ENCODE measurements around the gene PLA2G4A. TPM values are rescaled to one million over a fixed set of nuclear protein-coding genes. Genes with fewer than 3 reads are reported as not detected.
A peak's percentile ranks its signal among the peaks of the same experiment; 100 is the strongest.
"Not testable (repeated sequence)": the region's sequence is repeated elsewhere in the genome, so short reads cannot be mapped to it uniquely, and the experiment has no call there.

PLA2G4A gene
- total RNA-seq, 1 donor from 2014 or later, result 0.72 TPM

DNA sequence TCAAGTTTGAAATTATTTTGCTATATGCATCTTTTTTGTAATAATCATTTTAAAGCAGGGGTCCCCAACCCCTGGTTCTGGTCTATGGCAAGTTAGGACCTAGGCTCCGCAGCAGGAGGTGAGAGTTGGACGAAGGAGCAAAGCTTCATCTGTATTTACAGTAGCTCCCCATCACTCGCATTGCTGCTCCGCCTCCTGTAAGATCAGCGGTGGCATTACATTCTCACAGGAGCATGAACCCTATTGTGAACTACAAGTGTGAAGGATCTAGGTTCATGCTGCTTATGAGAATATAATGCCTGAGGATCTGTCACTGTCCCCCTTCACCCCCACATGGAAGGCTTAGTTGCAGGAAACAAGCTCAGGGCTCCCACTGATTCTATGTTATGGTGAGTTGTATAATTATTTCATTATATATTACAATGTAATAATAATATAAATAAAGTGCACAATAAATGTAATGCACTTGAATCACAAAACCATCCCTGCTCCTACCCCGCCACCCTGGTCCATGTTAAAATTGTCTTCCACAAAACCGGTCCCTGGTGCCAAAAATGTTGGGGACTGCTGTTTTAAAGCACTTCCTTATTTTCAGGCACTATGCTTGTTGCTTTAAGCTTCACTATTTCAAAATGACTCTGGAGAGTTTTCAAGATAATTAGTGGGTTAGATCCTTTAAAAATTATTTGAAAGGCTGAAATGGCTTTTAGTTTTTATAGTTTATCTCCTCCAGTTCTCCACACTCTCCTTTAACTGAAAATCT is 74.8 kb downstream of the PLA2G4A start:
- TF ChIP-seq, protein P1, sequence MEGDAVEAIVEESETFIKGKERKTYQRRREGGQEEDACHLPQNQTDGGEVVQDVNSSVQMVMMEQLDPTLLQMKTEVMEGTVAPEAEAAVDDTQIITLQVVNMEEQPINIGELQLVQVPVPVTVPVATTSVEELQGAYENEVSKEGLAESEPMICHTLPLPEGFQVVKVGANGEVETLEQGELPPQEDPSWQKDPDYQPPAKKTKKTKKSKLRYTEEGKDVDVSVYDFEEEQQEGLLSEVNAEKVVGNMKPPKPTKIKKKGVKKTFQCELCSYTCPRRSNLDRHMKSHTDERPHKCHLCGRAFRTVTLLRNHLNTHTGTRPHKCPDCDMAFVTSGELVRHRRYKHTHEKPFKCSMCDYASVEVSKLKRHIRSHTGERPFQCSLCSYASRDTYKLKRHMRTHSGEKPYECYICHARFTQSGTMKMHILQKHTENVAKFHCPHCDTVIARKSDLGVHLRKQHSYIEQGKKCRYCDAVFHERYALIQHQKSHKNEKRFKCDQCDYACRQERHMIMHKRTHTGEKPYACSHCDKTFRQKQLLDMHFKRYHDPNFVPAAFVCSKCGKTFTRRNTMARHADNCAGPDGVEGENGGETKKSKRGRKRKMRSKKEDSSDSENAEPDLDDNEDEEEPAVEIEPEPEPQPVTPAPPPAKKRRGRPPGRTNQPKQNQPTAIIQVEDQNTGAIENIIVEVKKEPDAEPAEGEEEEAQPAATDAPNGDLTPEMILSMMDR (IDR thresholded peaks at IDR 0.05; ENCODE audit: unreplicated experiment), result no peak
- no peaks in the 10 kb centered on the region for H3K27me3 Mint-ChIP-seq
- H3K27ac Mint-ChIP-seq, result no peak overlapping the region
- no peaks in the 10 kb centered on the region for H3K36me3 Mint-ChIP-seq (ENCODE audit: insufficient read depth)
- no peak for DNase-seq (ENCODE audit: low spot score, unreplicated experiment)
- peaks cover 11% of the 10 kb centered on the region for H3K9me3 Mint-ChIP-seq (ENCODE audit: low read depth)
- no peaks in the 10 kb centered on the region for H3K4me1 Mint-ChIP-seq (ENCODE audit: low read depth)
- no peak overlapping the region for H3K4me3 Mint-ChIP-seq (ENCODE audit: low read depth)

DNA sequence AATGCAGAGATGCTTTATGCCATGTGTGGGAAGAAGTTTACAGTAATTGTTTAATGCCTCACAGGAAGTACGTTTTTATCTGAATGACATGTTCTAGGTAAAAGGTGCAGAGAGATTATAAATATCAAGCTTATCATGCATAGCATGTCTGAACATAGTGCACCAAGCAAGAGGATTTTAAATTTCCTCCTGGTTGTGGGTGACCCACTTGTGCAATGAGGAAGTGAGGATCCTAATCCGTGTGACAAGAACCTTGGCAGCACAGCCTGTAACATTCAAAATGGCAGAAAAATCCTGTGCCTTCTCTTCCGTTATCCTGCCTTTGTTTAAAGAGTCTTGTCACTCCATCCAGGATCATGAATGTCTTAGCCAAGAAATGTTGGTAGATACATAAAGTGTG is 75.6 kb downstream of the PLA2G4A start:
- Mint-ChIP-seq H3K9me3 (ENCODE audit: low read depth) (peaks cover 9% of the 10 kb centered on the region), H3K36me3 (ENCODE audit: insufficient read depth) (no peaks in the 10 kb centered on the region), H3K4me3 (ENCODE audit: low read depth) (no peak overlapping the region), H3K4me1 (ENCODE audit: low read depth) (no peaks in the 10 kb centered on the region), H3K27me3 (no peaks in the 10 kb centered on the region), H3K27ac (no peak overlapping the region)
- DNase-seq (ENCODE audit: low spot score, unreplicated experiment), result no peak
- TF ChIP-seq, protein P1 (IDR thresholded peaks at IDR 0.05; ENCODE audit: unreplicated experiment), result no peak

DNA sequence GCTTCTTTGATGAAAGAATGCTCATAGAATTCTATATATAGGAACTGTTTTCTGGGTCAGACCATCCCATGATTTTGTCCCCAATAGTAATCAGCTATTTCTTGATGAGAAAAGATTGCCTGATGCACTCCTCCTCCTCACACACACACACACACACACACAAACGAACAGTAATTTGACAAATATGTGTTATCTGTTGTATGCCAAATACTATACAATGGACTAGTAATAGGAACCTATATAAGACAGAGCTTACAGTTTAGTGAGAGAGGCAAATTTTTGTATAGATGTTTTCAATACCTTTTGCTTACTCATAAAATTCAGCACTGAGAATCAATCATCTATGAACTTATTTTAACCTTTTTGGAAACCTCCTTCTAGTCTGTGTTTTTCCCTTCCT is 76.8 kb downstream of the PLA2G4A start:
- no peaks in the 10 kb centered on the region for H3K4me1 Mint-ChIP-seq (ENCODE audit: low read depth)
- TF ChIP-seq, protein P1 (IDR thresholded peaks at IDR 0.05; ENCODE audit: unreplicated experiment), result no peak
- H3K27ac Mint-ChIP-seq, result no peak overlapping the region
- H3K9me3 Mint-ChIP-seq (ENCODE audit: low read depth), result peaks cover 7% of the 10 kb centered on the region
- DNase-seq (ENCODE audit: low spot score, unreplicated experiment), result no peak
- no peaks in the 10 kb centered on the region for H3K36me3 Mint-ChIP-seq (ENCODE audit: insufficient read depth)
- H3K4me3 Mint-ChIP-seq (ENCODE audit: low read depth), result no peak overlapping the region
- H3K27me3 Mint-ChIP-seq, result no peaks in the 10 kb centered on the region

DNA sequence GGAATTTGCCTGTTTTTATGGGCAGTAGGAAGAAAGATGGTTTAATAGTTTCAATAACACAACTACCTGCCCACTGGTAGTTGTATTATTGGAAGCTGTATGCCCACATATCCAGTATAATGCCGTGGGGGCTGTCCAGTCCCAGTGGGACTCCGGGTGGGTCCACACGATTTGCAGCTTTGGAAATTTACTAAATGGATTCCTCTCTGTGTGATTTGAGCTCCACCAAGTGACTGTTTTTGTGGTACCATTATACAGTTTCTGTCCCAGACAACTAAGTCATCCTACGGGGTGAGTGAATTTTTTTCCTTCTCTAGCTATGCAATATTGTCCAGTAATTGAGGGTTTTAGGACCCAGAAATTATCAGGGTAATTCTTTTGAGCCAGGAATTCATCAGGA is 86.8 kb downstream of the PLA2G4A start:
- no peak for DNase-seq (ENCODE audit: low spot score, unreplicated experiment)
- no peak overlapping the region for H3K4me3 Mint-ChIP-seq (ENCODE audit: low read depth)
- no peaks in the 10 kb centered on the region for H3K27me3 Mint-ChIP-seq
- no peaks in the 10 kb centered on the region for H3K4me1 Mint-ChIP-seq (ENCODE audit: low read depth)
- TF ChIP-seq, protein P1 (IDR thresholded peaks at IDR 0.05; ENCODE audit: unreplicated experiment), result no peak
- no peak overlapping the region for H3K27ac Mint-ChIP-seq
- H3K9me3 Mint-ChIP-seq (ENCODE audit: low read depth), result no peaks in the 10 kb centered on the region
- no peaks in the 10 kb centered on the region for H3K36me3 Mint-ChIP-seq (ENCODE audit: insufficient read depth)

DNA sequence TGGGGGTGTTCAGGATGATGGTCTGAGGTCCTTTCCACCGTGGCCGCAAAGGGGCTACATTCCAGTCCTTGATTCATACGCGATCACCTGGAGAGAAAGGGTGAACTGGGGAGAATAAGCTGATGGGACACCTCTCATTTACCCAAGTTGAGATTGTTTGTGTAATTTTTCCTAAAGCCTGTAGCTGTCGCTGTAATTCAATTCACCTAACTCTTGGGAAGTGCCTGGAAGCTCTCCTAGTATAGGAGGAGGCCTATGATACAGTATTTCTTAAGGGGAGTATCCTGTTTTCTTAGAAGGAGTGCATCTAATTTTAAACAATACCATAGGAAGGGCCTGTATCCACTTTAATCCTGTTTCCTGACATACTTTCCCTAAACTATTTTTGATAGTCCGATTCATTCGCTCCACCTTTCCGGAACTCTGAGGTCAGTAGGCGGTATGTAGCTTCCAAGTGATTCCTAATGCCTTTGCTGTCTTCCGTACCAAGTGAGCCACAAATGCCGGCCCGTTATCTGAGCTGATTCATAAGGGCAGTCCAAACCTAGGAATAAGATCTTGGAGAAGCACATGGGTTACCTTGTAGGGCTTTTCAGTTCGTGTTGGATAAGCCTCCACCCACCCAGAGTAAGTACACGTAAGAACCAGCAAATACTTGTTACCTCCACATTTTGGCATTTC is 88.5 kb downstream of the PLA2G4A start:
- not testable (repeated sequence) for H3K4me3 Mint-ChIP-seq (ENCODE audit: low read depth); H3K27me3 Mint-ChIP-seq; DNase-seq (ENCODE audit: low spot score, unreplicated experiment); H3K36me3 Mint-ChIP-seq (ENCODE audit: insufficient read depth); H3K9me3 Mint-ChIP-seq (ENCODE audit: low read depth); H3K4me1 Mint-ChIP-seq (ENCODE audit: low read depth); H3K27ac Mint-ChIP-seq
- TF ChIP-seq, protein P1 (IDR thresholded peaks at IDR 0.05; ENCODE audit: unreplicated experiment), result peak; percentile 33

DNA sequence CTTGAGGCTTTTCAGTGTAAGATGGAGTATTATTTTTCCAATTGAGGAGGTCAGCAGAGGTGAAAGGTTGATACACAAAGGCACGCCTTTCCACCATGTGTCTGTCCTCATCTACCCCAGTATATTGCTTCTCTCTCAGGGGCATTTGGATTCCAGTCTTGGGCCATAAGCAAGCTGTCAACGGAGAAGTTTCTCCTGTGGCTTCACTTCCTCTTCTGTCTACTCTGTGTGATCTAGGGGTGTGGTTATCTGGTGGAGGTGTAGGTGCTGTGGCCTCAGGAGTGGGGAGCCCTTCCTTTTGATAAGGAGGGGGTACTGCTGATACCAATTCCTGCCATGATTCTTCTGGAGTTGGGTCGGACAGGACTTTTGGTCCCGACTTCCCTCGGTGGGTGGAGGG is 92.6 kb downstream of the PLA2G4A start:
- not testable (repeated sequence) for H3K4me1 Mint-ChIP-seq (ENCODE audit: low read depth); H3K4me3 Mint-ChIP-seq (ENCODE audit: low read depth); H3K27ac Mint-ChIP-seq; H3K9me3 Mint-ChIP-seq (ENCODE audit: low read depth); DNase-seq (ENCODE audit: low spot score, unreplicated experiment); H3K27me3 Mint-ChIP-seq; H3K36me3 Mint-ChIP-seq (ENCODE audit: insufficient read depth)

DNA sequence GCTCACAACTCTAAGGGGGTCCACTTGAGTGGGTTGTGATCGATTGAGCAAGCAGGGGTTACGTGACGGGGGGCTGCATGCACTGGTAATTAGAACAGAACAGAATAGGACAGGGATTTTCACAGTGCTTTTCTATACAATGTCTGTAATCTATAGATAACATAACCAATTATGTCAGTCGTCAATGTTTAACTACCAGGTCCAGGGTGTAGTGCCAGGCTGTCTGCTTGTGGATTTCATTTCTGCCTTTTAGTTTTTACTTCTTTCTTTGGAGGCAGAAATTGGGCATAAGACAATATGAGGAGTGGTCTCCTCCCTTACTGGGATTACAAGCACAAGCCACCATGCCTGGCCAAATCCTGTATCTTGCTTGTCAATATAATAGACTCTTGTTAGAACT is 94.1 kb downstream of the PLA2G4A start:
- not testable (repeated sequence) for DNase-seq (ENCODE audit: low spot score, unreplicated experiment); H3K36me3 Mint-ChIP-seq (ENCODE audit: insufficient read depth); H3K4me1 Mint-ChIP-seq (ENCODE audit: low read depth); H3K27ac Mint-ChIP-seq; H3K4me3 Mint-ChIP-seq (ENCODE audit: low read depth); H3K9me3 Mint-ChIP-seq (ENCODE audit: low read depth); H3K27me3 Mint-ChIP-seq
